ENCODE results near the gene NOD2.

Gene NOD2

DNA sequence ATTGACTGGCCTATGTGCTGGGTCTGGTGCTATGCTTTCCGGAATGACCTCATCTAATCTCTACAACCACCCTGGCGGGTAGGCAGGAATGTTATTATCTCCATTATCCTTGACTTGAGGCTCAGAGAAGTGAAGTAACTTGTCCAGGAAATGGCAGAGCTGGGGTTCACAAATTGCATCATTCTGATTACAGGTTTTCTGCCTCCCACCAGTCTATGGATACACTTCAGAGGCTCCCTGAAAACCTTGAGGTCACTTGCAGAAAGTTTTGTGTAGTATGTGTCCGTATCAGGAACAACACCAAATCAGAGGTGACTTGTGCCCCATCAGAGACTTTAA is 19.1 kb downstream of the NOD2 start:
- DNase-seq = no peak

DNA sequence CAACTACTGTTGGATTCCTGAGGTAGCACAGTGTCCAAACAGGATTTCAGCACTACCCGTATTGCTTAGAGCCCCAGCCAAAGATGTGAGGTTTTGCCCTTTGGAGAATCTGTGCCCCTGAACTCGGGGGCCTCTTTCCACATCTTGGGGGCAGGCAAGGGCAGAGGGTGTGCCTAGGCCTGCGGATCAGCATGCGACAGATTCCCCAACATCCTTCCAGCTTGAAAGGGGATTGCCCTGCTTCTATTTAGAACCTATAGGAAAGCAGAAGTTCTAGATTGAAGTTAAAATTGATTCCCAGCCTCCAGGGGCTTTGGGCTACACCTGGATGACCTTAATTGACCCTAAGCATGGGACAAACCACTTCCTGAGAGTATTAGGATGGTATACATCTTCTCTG is 19.6 kb downstream of the NOD2 start:
- no peak for DNase-seq

GRCh38 chr16:50717091-50717490 is 23.7 kb downstream of the NOD2 start:
- no peak for DNase-seq

DNA sequence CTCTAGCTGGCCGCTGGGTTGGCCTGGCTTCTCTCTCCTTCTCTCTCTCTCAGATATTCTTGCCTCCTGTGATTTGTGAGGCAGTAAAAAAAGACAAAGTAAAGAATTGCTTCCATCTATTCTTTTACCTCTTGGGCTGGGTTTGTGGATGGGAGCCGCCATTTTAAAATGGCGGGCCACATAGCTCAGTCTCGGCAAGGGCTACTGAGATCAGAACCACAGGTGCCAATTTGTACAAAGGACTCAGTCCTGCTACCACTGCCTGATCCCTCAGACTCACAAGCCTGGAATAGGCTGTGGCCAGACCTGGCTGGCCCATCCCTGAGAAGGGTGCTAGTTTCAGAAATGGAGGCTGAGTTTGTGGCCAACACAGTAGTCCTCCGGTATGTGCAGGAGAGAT is 24.1 kb downstream of the NOD2 start:
- DNase-seq = no peak

GRCh38 chr16:50718061-50718760 is 24.8 kb downstream of the NOD2 start:
- no peak for DNase-seq

DNA sequence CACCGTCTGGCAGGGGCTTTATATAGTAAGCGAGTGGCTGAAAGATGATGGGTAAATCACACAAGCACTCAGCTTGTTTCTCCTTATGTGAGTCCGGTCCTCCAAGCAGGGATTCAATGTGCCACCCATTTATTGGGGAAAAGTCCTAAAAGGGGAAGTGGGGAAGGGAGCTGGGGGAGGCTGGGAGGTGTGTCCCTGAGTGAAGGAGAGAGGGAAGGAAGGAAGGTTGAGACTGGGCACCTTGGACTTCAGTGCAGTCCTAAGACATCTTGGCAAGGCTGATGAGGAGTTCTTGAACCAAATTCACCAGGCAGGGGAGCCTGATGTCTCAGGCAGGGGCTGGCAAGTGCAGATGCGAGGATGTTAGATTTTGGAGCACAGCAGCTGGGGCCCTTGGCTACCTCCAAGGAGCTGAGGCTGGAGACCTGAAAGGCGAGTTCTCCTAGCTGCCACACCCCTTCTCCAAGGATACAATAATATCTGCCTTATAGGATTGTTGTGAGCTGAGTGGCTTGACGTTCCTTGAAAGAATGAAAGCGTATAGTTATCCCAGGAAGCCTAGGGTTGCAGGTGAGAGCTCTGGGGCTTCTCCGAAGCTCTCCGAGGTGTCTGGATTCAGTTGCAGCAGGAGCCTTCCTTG is 25.5 kb downstream of the NOD2 start:
- no peak for DNase-seq

DNA sequence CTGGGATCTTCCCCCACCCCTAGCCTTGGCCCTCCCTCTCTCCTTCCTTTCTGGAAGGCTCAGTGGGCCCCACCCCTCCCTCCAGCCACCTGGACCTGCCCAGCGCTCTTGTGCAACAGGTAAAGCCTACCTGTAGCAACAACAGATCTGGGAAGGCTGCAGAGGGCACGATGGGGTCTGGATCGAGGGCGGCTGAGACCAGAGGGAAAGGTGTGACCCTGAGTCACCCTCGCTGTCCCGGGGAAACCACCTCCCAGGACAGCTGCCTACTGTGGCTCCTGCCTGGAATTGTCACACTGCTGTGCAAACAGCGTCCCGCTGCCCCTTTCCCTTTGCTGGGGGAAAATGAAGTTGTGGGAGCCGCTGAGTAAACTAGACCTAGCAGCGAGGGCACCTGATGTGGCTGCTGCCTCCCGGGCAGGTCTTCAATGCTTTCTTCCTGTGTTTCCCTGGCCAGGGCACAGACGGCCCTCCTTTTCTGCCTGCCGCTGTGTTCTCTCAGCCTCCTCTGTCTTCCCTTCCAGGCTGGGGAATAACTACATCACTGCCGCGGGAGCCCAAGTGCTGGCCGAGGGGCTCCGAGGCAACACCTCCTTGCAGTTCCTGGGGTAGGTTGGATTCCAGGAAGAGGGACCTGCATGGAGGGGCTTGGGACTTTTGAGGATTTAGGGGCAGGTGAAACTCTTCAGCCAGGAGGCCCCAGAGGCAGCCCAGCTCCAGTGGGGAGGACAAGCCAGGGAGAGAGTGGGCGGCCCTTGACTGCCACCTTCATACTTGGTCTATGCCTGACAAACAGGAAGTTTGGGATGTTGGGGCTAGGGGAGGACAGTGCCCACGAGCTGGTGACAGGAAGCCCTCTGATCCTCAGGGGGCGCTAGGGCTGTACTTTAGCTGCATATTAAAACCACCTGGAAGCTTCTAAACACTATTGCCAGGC is 26.3 kb downstream of the NOD2 start:
- DNase-seq = no peak

- DNase-seq = no peak
These were observed 28.4 kb downstream of the NOD2 start for GRCh38 chr16:50721549-50722404.

DNA sequence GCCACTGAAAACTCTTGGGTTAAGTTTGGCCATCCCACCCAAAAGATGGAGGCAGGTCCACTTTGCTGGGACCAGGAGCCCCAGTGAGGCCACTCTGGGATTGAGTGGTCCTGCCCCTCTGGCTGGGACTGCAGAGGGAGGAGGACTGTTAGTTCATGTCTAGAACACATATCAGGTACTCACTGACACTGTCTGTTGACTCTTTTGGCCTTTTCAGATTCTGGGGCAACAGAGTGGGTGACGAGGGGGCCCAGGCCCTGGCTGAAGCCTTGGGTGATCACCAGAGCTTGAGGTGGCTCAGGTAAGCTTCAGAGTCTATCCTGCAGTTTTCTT is 29.0 kb downstream of the NOD2 start:
- DNase-seq = no peak

GRCh38 chr16:50722960-50723359 is 29.6 kb downstream of the NOD2 start:
- DNase-seq = no peak

DNA sequence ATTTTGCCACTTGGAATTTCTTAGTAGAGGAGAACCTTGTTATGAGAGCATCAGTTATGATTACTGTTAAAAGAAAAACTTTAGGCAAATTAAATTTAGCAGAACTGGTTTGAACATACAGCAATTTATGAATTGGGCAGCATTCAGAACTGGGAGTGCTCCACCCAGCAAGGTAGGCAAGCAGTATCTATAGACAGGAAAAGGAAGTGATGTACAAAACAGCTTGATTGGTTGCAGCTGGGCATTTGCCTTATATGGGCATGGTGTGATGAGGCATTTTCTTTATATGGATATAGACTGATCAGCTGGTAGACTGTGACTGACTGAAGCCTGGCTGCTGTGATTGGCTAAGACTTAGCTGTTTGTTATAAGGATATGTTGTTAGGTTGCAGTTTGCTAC is 30.9 kb downstream of the NOD2 start:
- DNase-seq = no peak

- DNase-seq = no peak
These were observed 38.0 kb downstream of the NOD2 start for GRCh38 chr16:50731130-50731988.

DNA sequence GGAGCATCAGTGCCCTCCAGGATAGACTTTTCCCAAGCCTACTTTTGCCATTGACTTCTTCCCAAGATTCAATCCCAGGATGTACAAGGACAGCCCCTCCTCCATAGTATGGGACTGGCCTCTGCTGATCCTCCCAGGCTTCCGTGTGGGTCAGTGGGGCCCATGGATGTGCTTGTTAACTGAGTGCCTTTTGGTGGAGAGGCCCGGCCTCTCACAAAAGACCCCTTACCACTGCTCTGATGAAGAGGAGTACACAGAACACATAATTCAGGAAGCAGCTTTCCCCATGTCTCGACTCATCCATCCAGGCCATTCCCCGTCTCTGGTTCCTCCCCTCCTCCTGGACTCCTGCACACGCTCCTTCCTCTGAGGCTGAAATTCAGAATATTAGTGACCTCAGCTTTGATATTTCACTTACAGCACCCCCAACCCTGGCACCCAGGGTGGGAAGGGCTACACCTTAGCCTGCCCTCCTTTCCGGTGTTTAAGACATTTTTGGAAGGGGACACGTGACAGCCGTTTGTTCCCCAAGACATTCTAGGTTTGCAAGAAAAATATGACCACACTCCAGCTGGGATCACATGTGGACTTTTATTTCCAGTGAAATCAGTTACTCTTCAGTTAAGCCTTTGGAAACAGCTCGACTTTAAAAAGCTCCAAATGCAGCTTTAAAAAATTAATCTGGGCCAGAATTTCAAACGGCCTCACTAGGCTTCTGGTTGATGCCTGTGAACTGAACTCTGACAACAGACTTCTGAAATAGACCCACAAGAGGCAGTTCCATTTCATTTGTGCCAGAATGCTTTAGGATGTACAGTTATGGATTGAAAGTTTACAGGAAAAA is 38.8 kb downstream of the NOD2 start:
- DNase-seq = no peak

DNA sequence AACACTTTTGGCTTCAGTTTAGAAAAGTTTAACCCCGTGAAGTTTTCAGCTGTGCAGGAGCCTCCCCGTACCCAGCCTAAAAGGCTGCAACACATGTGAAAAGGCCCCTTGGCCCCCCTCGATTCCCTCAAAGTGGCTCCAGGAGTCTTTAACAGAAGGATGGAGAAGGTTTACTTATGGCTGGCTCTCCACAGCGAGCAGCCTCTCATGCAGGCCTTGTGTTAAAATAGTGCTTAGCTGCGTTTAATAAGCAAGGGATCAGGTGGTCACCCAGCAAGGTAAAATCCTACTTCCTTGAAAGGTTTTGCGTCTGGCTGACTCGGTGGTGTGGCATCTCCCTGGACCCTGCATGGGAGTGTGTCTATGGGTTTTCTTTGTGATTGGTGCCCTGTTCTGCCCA is 40.1 kb downstream of the NOD2 start:
- DNase-seq = no peak

DNA sequence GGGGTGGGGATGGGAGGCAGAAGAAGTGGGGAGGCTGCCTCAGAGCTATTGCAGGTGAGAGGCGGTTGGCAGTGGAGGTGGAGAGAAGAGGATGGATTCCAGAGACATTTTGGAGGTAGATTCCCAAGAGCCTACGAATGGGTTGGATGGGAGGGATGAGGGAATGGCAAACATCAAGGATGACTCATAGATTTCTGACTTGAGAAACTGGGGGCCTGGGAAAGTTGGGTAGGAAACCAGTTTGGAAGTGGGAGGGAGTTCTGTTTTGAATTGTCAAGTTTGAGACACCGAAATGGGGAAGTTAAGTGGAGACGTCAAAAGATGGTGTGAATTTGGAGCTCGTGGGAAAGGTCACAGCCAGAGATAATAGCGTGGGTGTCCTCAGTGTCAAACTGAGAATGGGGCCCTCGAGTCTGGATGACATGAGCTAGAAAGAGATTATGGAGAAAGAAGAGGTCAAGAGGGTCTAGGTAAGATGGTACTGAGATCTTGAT is 42.3 kb downstream of the NOD2 start:
- DNase-seq = no peak

GRCh38 chr16:50736448-50736847 is 43.0 kb downstream of the NOD2 start:
- no peak for DNase-seq

DNA sequence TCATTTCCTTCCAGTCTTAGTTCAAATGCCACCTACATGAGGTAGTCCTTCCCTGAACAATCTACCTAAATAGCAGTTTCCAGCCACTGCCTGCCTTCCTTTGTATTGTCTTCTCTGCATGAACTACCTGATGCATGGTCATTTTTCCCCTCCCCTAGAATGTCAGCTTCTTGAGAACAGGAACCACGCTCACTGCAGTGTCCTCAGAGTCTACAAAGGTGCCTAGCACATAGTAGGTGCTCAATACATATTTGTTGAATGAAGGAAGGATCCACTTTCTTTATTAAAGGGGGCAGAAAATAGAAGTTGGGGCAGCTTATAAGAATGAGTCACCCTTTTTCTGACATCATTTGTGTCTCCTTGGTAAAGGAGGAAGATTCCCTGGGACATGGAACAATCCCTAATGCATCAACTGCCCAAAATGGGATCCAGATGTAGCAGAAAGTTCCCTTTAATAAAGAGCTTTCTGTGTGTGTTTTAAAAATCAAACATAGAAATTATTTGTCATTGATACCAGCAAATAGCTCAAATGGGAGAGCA is 44.1 kb downstream of the NOD2 start:
- no peak for DNase-seq

DNA sequence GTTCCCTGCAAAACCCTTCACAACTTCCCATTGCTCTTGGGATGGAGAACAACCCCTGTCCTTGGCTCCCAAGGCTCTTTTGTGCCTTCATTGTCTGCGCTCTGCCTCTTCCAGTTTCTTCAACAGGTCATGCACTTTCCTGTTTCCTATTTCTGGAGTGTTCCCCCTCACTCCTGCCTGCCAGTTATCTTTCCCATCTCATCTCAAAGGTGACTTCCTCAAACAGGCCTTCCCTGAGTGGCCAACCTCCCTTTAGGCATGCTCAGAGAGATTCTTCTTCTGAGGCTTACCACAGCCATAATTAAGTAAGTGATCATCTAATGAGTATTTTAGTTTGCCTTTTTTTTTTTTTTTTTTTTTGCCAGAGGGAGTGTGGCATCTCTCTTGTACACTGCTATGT is 45.6 kb downstream of the NOD2 start:
- DNase-seq = no peak

DNA sequence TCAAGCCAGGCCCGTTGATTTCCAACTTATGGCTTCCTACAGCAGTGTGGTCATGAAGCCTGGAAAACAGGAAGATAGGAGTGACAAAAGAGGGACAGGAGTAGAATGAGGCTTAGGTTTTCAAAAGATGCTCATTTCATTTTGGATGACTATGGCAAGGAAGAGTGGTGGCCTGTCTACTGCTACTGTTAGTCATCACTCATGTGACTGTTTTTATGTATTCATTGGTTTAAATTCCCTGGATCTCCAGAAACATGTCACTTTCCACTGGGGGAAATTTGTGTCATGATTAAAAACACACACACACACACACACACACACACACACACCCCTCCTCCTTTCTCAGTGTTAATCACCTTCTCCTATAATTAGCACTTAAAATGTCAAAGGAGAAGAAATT is 47.3 kb downstream of the NOD2 start:
- DNase-seq = peak in 1 of 51 donors; percentile 36

Data from hypothalamus (tissue), 51 donors.